ENCODE measurements around the gene CACNA1C.

GRCh38 chr12:2486796-2487195 is 434.0 kb downstream of the CACNA1C start:
- no peak for TF ChIP-seq CTCF (IDR thresholded peaks at IDR 0.05)
- TF ChIP-seq POLR2A (IDR thresholded peaks at IDR 0.05), result no peak

All from esophagus squamous epithelium (tissue), 4 donors.